ENCODE data around the gene AKIP1. TPM values are rescaled to one million over a fixed set of nuclear protein-coding genes. Genes with fewer than 3 reads are reported as not detected.

The AKIP1 gene
- total and polyA plus RNA-seq, 9 of the 15 experiments (the other 6 are each of a cell fraction or from before 2014, with no cell fraction given), result 9.0 to 52.6 (median 36.2) TPM

GRCh38 chr11:8871171-8871775 is 39.7 kb upstream of the AKIP1 start:
- H2AFZ ChIP-seq (ENCODE audit: low read depth, low read length), result no peak overlapping the region
- no peak overlapping the region for H3K4me3 ChIP-seq
- no peak for DNase-seq (ENCODE audit: extremely low read depth in 1 of 4, low spot score in 3 of 4)
- H3K9me3 ChIP-seq (replicated peaks; ENCODE audit: control insufficient read depth, insufficient read depth, low read depth, low read length), result no peaks in the 10 kb centered on the region
- H3K36me3 ChIP-seq (ENCODE audit: control insufficient read depth, insufficient read depth, low read length), result no peaks in the 10 kb centered on the region
- TF ChIP-seq CXXC5 (CRISPR knock-in tag; IDR thresholded peaks at IDR 0.05) (no peak), NCOA4 (IDR thresholded peaks at IDR 0.05; ENCODE audit: partially characterized antibody) (no peak), TBL1XR1 (IDR thresholded peaks at IDR 0.05; ENCODE audit: low read length in 2 of 2) (no peak), MTA3 (IDR thresholded peaks at IDR 0.05; ENCODE audit: borderline replicate concordance) (no peak), RFX1 (IDR thresholded peaks at IDR 0.05) (no peak), RBBP5 (IDR thresholded peaks at IDR 0.05; ENCODE audit: borderline replicate concordance, insufficient read depth, low read length, poor library complexity, severe bottlenecking) (no peak), OTX1 (CRISPR knock-in tag; IDR thresholded peaks at IDR 0.05) (no peak), SOX6 (IDR thresholded peaks at IDR 0.05) (no peak), ZNF143 (CRISPR knock-in tag; IDR thresholded peaks at IDR 0.05) (no peak), RUNX1 (IDR thresholded peaks at IDR 0.05; ENCODE audit: low read depth) (no peak), TAF15 (IDR thresholded peaks at IDR 0.05; ENCODE audit: low read depth, low read length) (no peak)
- TF ChIP-seq, protein P1, sequence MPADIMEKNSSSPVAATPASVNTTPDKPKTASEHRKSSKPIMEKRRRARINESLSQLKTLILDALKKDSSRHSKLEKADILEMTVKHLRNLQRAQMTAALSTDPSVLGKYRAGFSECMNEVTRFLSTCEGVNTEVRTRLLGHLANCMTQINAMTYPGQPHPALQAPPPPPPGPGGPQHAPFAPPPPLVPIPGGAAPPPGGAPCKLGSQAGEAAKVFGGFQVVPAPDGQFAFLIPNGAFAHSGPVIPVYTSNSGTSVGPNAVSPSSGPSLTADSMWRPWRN (IDR thresholded peaks at IDR 0.05; ENCODE audit: low read depth), result no peak
- TF ChIP-seq, protein P2, sequence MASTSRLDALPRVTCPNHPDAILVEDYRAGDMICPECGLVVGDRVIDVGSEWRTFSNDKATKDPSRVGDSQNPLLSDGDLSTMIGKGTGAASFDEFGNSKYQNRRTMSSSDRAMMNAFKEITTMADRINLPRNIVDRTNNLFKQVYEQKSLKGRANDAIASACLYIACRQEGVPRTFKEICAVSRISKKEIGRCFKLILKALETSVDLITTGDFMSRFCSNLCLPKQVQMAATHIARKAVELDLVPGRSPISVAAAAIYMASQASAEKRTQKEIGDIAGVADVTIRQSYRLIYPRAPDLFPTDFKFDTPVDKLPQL (IDR thresholded peaks at IDR 0.05; ENCODE audit: extremely low read depth, insufficient read length), result no peak
- TF ChIP-seq, protein P3, sequence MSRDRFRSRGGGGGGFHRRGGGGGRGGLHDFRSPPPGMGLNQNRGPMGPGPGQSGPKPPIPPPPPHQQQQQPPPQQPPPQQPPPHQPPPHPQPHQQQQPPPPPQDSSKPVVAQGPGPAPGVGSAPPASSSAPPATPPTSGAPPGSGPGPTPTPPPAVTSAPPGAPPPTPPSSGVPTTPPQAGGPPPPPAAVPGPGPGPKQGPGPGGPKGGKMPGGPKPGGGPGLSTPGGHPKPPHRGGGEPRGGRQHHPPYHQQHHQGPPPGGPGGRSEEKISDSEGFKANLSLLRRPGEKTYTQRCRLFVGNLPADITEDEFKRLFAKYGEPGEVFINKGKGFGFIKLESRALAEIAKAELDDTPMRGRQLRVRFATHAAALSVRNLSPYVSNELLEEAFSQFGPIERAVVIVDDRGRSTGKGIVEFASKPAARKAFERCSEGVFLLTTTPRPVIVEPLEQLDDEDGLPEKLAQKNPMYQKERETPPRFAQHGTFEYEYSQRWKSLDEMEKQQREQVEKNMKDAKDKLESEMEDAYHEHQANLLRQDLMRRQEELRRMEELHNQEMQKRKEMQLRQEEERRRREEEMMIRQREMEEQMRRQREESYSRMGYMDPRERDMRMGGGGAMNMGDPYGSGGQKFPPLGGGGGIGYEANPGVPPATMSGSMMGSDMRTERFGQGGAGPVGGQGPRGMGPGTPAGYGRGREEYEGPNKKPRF (IDR thresholded peaks at IDR 0.05; ENCODE audit: low read depth, low read length), result no peak
- H3K4me2 ChIP-seq (ENCODE audit: insufficient read depth, low read length), result no peak overlapping the region
- POLR2A ChIA-PET, result no interaction called here
- no peak for FAIRE-seq
- peaks cover 0 to 8% of the 10 kb centered on the region in 2 experiments; a peak in 2 of 5 replicates for H3K4me1 ChIP-seq (replicated peaks in 1 of 2; ENCODE audit: control insufficient read depth in 2 of 2, insufficient read depth in 2 of 2, low read length in 2 of 2)
- BruUV-seq (replicated peaks), result no TSS peak
- H3K27me3 ChIP-seq (ENCODE audit: control insufficient read depth in 2 of 2, insufficient read depth in 2 of 2, low read length in 2 of 2), result peaks cover 25 to 42% of the 10 kb centered on the region in 2 experiments
- H4K20me1 ChIP-seq (replicated peaks; ENCODE audit: control insufficient read depth, insufficient read depth, low read length), result peaks cover 4% of the 10 kb centered on the region; the same call in 1 of the 2 replicates
- H3K79me2 ChIP-seq (ENCODE audit: control insufficient read depth, insufficient read depth, low read length), result no peaks in the 10 kb centered on the region
- CTCF ChIA-PET (ENCODE audit: low intra/inter-chr PET ratio), result no interaction called here
- no peak for ATAC-seq
- H3K27ac ChIP-seq (ENCODE audit: extremely low read depth, low read depth, low read length), result no peak overlapping the region
- H3K9me1 ChIP-seq (ENCODE audit: control insufficient read depth, insufficient read depth, low read length), result no peaks in the 10 kb centered on the region
- in situ Hi-C loops (cut with MboI) (no loop called here), intact Hi-C loops (cut with micrococcal nuclease) (no loop called here)
- WGBS (ENCODE audit: insufficient coverage, low coverage, missing lambda C conversion rate), result 24% methylated on average over 11 of the region's 27 CpGs
- H3K9ac ChIP-seq (ENCODE audit: insufficient read depth in 1 of 2, low read depth in 2 of 2, low read length in 2 of 2), result no peak overlapping the region
